Hepatocyte (in vitro differentiated cells): ENCODE measurements around the gene MOB3B. TPM values are rescaled to one million over a fixed set of nuclear protein-coding genes. Genes with fewer than 3 reads are reported as not detected.

Source experiments
- DNase-seq: peaks from one replicate; pipeline ENCODE4 v3.0.0-alpha.2; 2016; ENCODE audit warnings: low spot score
- H2AFZ ChIP-seq: fragments of 200-600 bp; sonication (generic); 2 replicates; pipeline ENCODE4 v1.6.0; 2016; ENCODE audit warnings: antibody characterized with exemption, mild to moderate bottlenecking
- H3K27ac ChIP-seq: fragments of 200-600 bp; sonication (generic); 2 replicates; pipeline ENCODE4 v1.5.1; 2016; ENCODE audit warnings: mild to moderate bottlenecking
- H3K27me3 ChIP-seq: fragments of 200-600 bp; sonication (generic); 2 replicates; pipeline ENCODE4 v1.6.1; 2016
- H3K36me3 ChIP-seq: fragments of 200-600 bp; sonication (generic); replicated peaks from 2 replicates; pipeline ENCODE4 v1.5.1; 2016; ENCODE audit warnings: low read depth; ENCODE audit not compliant: insufficient read depth
- H3K4me1 ChIP-seq: fragments of 200-600 bp; sonication (generic); 2 replicates; pipeline ENCODE4 v1.5.1; 2016; ENCODE audit warnings: mild to moderate bottlenecking, moderate library complexity; ENCODE audit not compliant: insufficient read depth
- H3K4me2 ChIP-seq: fragments of 200-600 bp; sonication (generic); 2 replicates; pipeline ENCODE4 v1.6.0; 2016
- H3K4me3 ChIP-seq: fragments of 200-600 bp; sonication (generic); 2 replicates; pipeline ENCODE4 v1.5.1; 2016; ENCODE audit warnings: mild to moderate bottlenecking
- H3K79me2 ChIP-seq: fragments of 200-600 bp; sonication (generic); 2 replicates; pipeline ENCODE4 v1.6.0; 2017; ENCODE audit warnings: mild to moderate bottlenecking
- H3K9me2 ChIP-seq: fragments of 200-600 bp; sonication (generic); replicated peaks from 2 replicates; pipeline ENCODE4 v1.6.0; 2017; ENCODE audit warnings: mild to moderate bottlenecking; ENCODE audit not compliant: insufficient read depth
- H3K9me3 ChIP-seq: fragments of 200-600 bp; sonication (generic); 2 replicates; pipeline ENCODE4 v1.5.1; 2016; ENCODE audit warnings: low read depth, mild to moderate bottlenecking
- H4K20me1 ChIP-seq: fragments of 200-600 bp; sonication (generic); 2 replicates; pipeline ENCODE4 v1.6.0; 2016; ENCODE audit warnings: mild to moderate bottlenecking; ENCODE audit not compliant: insufficient read depth, poor library complexity, severe bottlenecking
- EZH2 ChIP-seq: fragments of 200-600 bp; sonication (generic); IDR thresholded peaks from 2 replicates; pipeline ENCODE4 v1.6.1; 2016; ENCODE audit warnings: antibody characterized with exemption, mild to moderate bottlenecking, borderline replicate concordance
- EZH2phosphoT487 ChIP-seq: fragments of 200-600 bp; sonication (generic); IDR thresholded peaks from one replicate; pipeline ENCODE4 v1.6.1; 2018; ENCODE audit warnings: antibody characterized with exemption, mild to moderate bottlenecking, low read depth, moderate library complexity; ENCODE audit not compliant: unreplicated experiment, severe bottlenecking
- WGBS: methylation state at CpG from one replicate; pipeline ENCODE4 v1.1.6; 2016; ENCODE audit warnings: low lambda C conversion rate; ENCODE audit errors: missing lambda C conversion rate; 5-methylcytosine and 5-hydroxymethylcytosine counted together
- polyA plus RNA-seq: library from polyadenylated mRNA; unstranded; fragments of >200 nt; fragmentation: Nextera tagmentation; extraction: Ambion mirVana; gene quantifications from 2 replicates; pipeline ENCODE4 v1.2.1, GENCODE V29; 2016
- total RNA-seq: library from RNA; depleted of rRNA; stranded (reverse); fragments of >200 nt; gene quantifications from 2 replicates; pipeline ENCODE4 v1.2.3, GENCODE V29; 2014
- TF ChIP-seq, protein P1 (sequence below): fragments of 200-600 bp; sonication (generic); IDR thresholded peaks from 2 replicates; pipeline ENCODE4 v1.5.1; 2016; ENCODE audit warnings: antibody characterized with exemption, mild to moderate bottlenecking; ENCODE audit not compliant: poor library complexity

MOB3B gene
- total and polyA plus RNA-seq, 2 experiments from 2014 or later = 13.3 to 13.5 TPM

DNA sequence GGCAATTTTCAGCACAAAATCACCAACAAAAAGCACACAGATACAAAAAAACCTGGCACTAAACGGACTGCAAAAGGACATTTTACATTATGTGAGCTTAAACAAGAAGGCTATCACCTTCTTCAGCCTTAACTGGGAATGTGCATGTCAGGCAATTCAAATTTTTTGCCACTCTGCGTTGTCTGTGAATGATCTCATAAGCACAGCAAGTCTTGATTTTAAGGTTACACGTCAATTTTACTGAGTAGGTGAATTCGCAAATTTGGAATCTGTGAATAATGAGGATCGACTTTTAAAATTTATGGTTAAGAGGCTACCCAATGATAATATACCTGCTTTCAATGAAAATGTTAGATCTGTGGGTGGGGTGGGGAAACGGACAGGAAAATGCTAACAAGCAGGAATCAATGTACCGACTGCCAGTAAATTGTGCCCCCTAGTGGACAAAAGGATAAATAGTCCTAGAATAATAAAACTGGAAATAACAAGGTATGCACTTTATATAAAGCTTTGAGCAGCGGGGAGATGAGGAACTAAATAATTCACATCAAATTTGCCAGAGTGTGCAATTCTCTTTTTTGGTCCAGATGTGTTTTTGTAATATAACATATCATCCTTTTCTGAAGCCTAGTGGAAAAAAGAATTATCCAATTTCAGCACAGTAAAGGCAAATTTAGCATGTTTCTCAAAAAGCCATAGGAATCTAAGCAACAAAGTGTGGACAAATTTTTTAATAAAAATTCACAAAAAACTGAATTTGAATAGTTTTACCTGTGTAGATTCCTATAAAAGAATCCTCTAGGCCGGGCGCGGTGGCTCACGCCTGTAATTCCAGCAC lies 253.2 kb downstream of the MOB3B start:
- H3K4me2 ChIP-seq = peak overlapping the region; percentile 65
- no peaks in the 10 kb centered on the region for H3K4me1 ChIP-seq
- H3K36me3 ChIP-seq = no peaks in the 10 kb centered on the region
- no peak for TF ChIP-seq EZH2
- TF ChIP-seq, protein P1, sequence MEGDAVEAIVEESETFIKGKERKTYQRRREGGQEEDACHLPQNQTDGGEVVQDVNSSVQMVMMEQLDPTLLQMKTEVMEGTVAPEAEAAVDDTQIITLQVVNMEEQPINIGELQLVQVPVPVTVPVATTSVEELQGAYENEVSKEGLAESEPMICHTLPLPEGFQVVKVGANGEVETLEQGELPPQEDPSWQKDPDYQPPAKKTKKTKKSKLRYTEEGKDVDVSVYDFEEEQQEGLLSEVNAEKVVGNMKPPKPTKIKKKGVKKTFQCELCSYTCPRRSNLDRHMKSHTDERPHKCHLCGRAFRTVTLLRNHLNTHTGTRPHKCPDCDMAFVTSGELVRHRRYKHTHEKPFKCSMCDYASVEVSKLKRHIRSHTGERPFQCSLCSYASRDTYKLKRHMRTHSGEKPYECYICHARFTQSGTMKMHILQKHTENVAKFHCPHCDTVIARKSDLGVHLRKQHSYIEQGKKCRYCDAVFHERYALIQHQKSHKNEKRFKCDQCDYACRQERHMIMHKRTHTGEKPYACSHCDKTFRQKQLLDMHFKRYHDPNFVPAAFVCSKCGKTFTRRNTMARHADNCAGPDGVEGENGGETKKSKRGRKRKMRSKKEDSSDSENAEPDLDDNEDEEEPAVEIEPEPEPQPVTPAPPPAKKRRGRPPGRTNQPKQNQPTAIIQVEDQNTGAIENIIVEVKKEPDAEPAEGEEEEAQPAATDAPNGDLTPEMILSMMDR = peak; percentile 85
- TF ChIP-seq EZH2phosphoT487 = no peak
- H3K79me2 ChIP-seq = no peaks in the 10 kb centered on the region
- peak; percentile 78 for DNase-seq
- no peak overlapping the region for H3K27ac ChIP-seq
- H2AFZ ChIP-seq = peak overlapping the region; percentile 9
- H4K20me1 ChIP-seq = no peaks in the 10 kb centered on the region
- H3K27me3 ChIP-seq = no peaks in the 10 kb centered on the region
- H3K9me3 ChIP-seq = no peaks in the 10 kb centered on the region
- 46% methylated on average over 12 of the region's 12 CpGs for WGBS
- no peaks in the 10 kb centered on the region for H3K9me2 ChIP-seq
- no peak overlapping the region for H3K4me3 ChIP-seq

Other genes starting within 250 kb of the MOB3B start
- 1.1 TPM in 1 of 2 replicates, not detected in the other for gene EQTN, start 232.7 kb downstream of the MOB3B start, total RNA-seq
- gene EQTN, start 232.7 kb downstream of the MOB3B start, polyA plus RNA-seq = not detected in 2 replicates
- gene IFNK, start 5.5 kb downstream of the MOB3B start, total RNA-seq = not detected in 2 replicates
- gene IFNK, start 5.5 kb downstream of the MOB3B start, polyA plus RNA-seq = 0.36 TPM in 1 of 2 replicates, not detected in the other
- 30.3 and 32.7 TPM in 2 replicates for gene C9orf72, start 43.7 kb upstream of the MOB3B start, total RNA-seq
- 9.3 and 12.4 TPM in 2 replicates for gene C9orf72, start 43.7 kb upstream of the MOB3B start, polyA plus RNA-seq